Right cardiac atrium (tissue), 5 donors: ENCODE results near the gene C15orf40. TPM values are rescaled to one million over a fixed set of nuclear protein-coding genes. Genes with fewer than 3 reads are reported as not detected.

Experiments used
- ATAC-seq, 2 donors: fragments of 200-7000 bp; cut with Tn5 transposase; one replicate each; pipeline versions ENCODE4 v1.8.0 to v1.9.1; 2020; ENCODE audit warnings: moderate library complexity in 2 of 2, mild to moderate bottlenecking in 1 of 2
- DNase-seq, 3 donors: peaks; one replicate each; pipeline ENCODE4 v3.0.0-alpha.2; 2020
- H3K27ac ChIP-seq: one replicate; pipeline ENCODE4 v1.5.1; 2013; ENCODE audit warnings: mild to moderate bottlenecking, low read length, control low read depth, moderate library complexity
- H3K27me3 ChIP-seq: one replicate; pipeline ENCODE4 v1.6.1; 2013; ENCODE audit not compliant: control insufficient read depth, insufficient read depth
- H3K4me1 ChIP-seq: one replicate; pipeline ENCODE4 v1.6.1; 2013; ENCODE audit warnings: low read length; ENCODE audit not compliant: control insufficient read depth, insufficient read depth
- H3K4me3 ChIP-seq: one replicate; pipeline ENCODE4 v1.5.1; 2013; ENCODE audit warnings: low read length, control low read depth
- H3K9me3 ChIP-seq: one replicate; pipeline ENCODE4 v1.6.1; 2013; ENCODE audit warnings: low read length; ENCODE audit not compliant: control insufficient read depth
- WGBS: extraction: QIAGEN DNeasy Blood & Tissue Kit; methylation state at CpG from one replicate; pipeline ENCODE4 v1.1.7; 2013; 5-methylcytosine and 5-hydroxymethylcytosine counted together
- intact Hi-C, 4 donors: fragments of 100-400 bp; cut with DNase I; formaldehyde crosslinking; loops; one replicate each; pipeline versions ENCODE4 v1.11.0 to v1.14.0; 2022 to 2023
- polyA plus RNA-seq: library from polyadenylated mRNA; stranded (reverse); fragments of 200-250 nt; gene quantifications from one replicate; pipeline ENCODE4 v1.2.3, GENCODE V29; 2013
- total RNA-seq, 4 donors: library from RNA; stranded (reverse); fragmentation: NEBNext Ultra II Directional; extraction: Animal tissue kit (Norgen Biotek cat#: 25700); gene quantifications; one replicate each; pipeline ENCODE4 v1.2.1, GENCODE V29; 2021
- donor health status: healthy with polysubstance abuse.
- donor health status: DM: no; HTN: yes; CAD: no.
- donor health status: DM: no; HTN: no; CAD: no.
- donor health status: DM: no; HTN: yes; CAD: no; lungs with severe emphysema.
- donor health status: DM: yes; HTN: yes; CAD: no.

Gene C15orf40
- total and polyA plus RNA-seq, 5 donors = 11.0 to 16.0 (median 12.7) TPM

- Histone ChIP-seq H3K27me3 (no peaks in the 10 kb centered on the region), H3K9me3 (no peaks in the 10 kb centered on the region), H3K4me1 (no peaks in the 10 kb centered on the region), H3K4me3 (no peak overlapping the region), H3K27ac (no peak overlapping the region)
- intact Hi-C loops = no loop called here
- ATAC-seq (no peak), DNase-seq (no peak)
- 76% methylated on average over 2 of the region's 2 CpGs for WGBS
Observed at GRCh38 chr15:82995076-82995475, 16.4 kb downstream of the C15orf40 start.

- H3K4me3 ChIP-seq = no peak overlapping the region
- intact Hi-C loops = no loop called here
- H3K27ac ChIP-seq = no peak overlapping the region
- H3K27me3 ChIP-seq = no peaks in the 10 kb centered on the region
- no peak for ATAC-seq
- 78% methylated on average over 4 of the region's 4 CpGs for WGBS
- DNase-seq = no peak
- H3K9me3 ChIP-seq = no peaks in the 10 kb centered on the region
- no peaks in the 10 kb centered on the region for H3K4me1 ChIP-seq
Observed at GRCh38 chr15:82993144-82993543, 18.3 kb downstream of the C15orf40 start.

GRCh38 chr15:82992436-82992998 lies 18.9 kb downstream of the C15orf40 start:
- ATAC-seq (no peak), DNase-seq (no peak)
- Histone ChIP-seq H3K27me3 (no peaks in the 10 kb centered on the region), H3K4me1 (no peaks in the 10 kb centered on the region), H3K9me3 (no peaks in the 10 kb centered on the region), H3K27ac (no peak overlapping the region), H3K4me3 (no peak overlapping the region)
- intact Hi-C loops = no loop called here
- 83% methylated on average over 3 of the region's 3 CpGs for WGBS

- no peak for ATAC-seq
- peak overlapping the region; percentile 74 for H3K4me3 ChIP-seq
- WGBS = 2% methylated on average over 12 of the region's 12 CpGs
- no peak for DNase-seq
- no peaks in the 10 kb centered on the region for H3K27me3 ChIP-seq
- intact Hi-C loops = no loop called here
- H3K27ac ChIP-seq = peak overlapping the region; percentile 44
- no peaks in the 10 kb centered on the region for H3K9me3 ChIP-seq
- peaks cover 6% of the 10 kb centered on the region for H3K4me1 ChIP-seq
Observed at GRCh38 chr15:82986442-82986780, 25.0 kb downstream of the C15orf40 start.

GRCh38 chr15:82985688-82986441 lies 25.6 kb downstream of the C15orf40 start, which contains the start of gene RAMAC:
RAMAC (plus strand) TSS chr15:82986210; CDS start chr15:82989019, 2,809 bp downstream.
- no peaks in the 10 kb centered on the region for H3K9me3 ChIP-seq
- intact Hi-C loops = no loop called here
- DNase-seq (peak; percentile 93 to 96 (median 95)), ATAC-seq (peak; percentile 97 to 98)
- peaks cover 6% of the 10 kb centered on the region for H3K4me1 ChIP-seq
- H3K27me3 ChIP-seq = no peaks in the 10 kb centered on the region
- H3K4me3 ChIP-seq = peak within 1 kb of the TSS; percentile 74
- WGBS = 3% methylated on average over 45 of the region's 45 CpGs
- peak within 1 kb of the TSS; percentile 95 for H3K27ac ChIP-seq

- intact Hi-C loops = no loop called here
- Histone ChIP-seq H3K4me3 (no peak overlapping the region), H3K27ac (no peak overlapping the region), H3K9me3 (no peaks in the 10 kb centered on the region), H3K4me1 (peaks cover 6% of the 10 kb centered on the region), H3K27me3 (no peaks in the 10 kb centered on the region)
- ATAC-seq = no peak
- no peak for DNase-seq
- 21% methylated on average over 2 of the region's 2 CpGs for WGBS
Observed at GRCh38 chr15:82980981-82981380, 30.5 kb downstream of the C15orf40 start.

GRCh38 chr15:82979726-82980125 lies 31.7 kb downstream of the C15orf40 start:
- 88% methylated on average over 1 of the region's 1 CpG for WGBS
- DNase-seq (no peak), ATAC-seq (no peak)
- no peak overlapping the region for H3K4me3 ChIP-seq
- intact Hi-C loops = no loop called here
- no peaks in the 10 kb centered on the region for H3K9me3 ChIP-seq
- no peaks in the 10 kb centered on the region for H3K27me3 ChIP-seq
- no peak overlapping the region for H3K27ac ChIP-seq
- no peaks in the 10 kb centered on the region for H3K4me1 ChIP-seq

- Histone ChIP-seq H3K27ac (no peak overlapping the region), H3K9me3 (no peaks in the 10 kb centered on the region), H3K27me3 (no peaks in the 10 kb centered on the region), H3K4me3 (no peak overlapping the region), H3K4me1 (no peaks in the 10 kb centered on the region)
- DNase-seq (no peak), ATAC-seq (no peak)
- intact Hi-C loops = no loop called here
- WGBS = 93% methylated on average over 5 of the region's 5 CpGs
Observed at GRCh38 chr15:82978438-82978837, 33.0 kb downstream of the C15orf40 start.

GRCh38 chr15:82977076-82977475 lies 34.4 kb downstream of the C15orf40 start:
- intact Hi-C loops = no loop called here
- Histone ChIP-seq H3K27ac (no peak overlapping the region), H3K9me3 (no peaks in the 10 kb centered on the region), H3K4me1 (no peaks in the 10 kb centered on the region), H3K4me3 (no peak overlapping the region), H3K27me3 (no peaks in the 10 kb centered on the region)
- no peak for DNase-seq
- no peak for ATAC-seq
- 78% methylated on average over 1 of the region's 1 CpG for WGBS

GRCh38 chr15:82972990-82973389 lies 38.4 kb downstream of the C15orf40 start:
- Histone ChIP-seq H3K27ac (no peak overlapping the region), H3K4me1 (peaks cover 7% of the 10 kb centered on the region), H3K27me3 (no peaks in the 10 kb centered on the region), H3K4me3 (no peak overlapping the region), H3K9me3 (no peaks in the 10 kb centered on the region)
- no peak for DNase-seq
- WGBS = 71% methylated on average over 1 of the region's 1 CpG
- intact Hi-C loops = no loop called here
- ATAC-seq = no peak

- no peak overlapping the region for H3K27ac ChIP-seq
- no peaks in the 10 kb centered on the region for H3K9me3 ChIP-seq
- DNase-seq = no peak
- WGBS = 50% methylated on average over 2 of the region's 2 CpGs
- H3K4me3 ChIP-seq = no peak overlapping the region
- H3K27me3 ChIP-seq = no peaks in the 10 kb centered on the region
- peaks cover 7% of the 10 kb centered on the region for H3K4me1 ChIP-seq
- no peak for ATAC-seq
- intact Hi-C loops = no loop called here
Observed at GRCh38 chr15:82971218-82971984, 40.0 kb downstream of the C15orf40 start.
